Neural progenitor cell (in vitro differentiated cells): ENCODE data around the gene GNAT1.

Experiments used
- CTCF ChIP-seq: fragments of 200-600 bp; sonication (generic); IDR thresholded peaks from 2 replicates; pipeline ENCODE4 v1.5.1; 2017; ENCODE audit warnings: antibody characterized with exemption, mild to moderate bottlenecking
- EZH2 ChIP-seq: fragments of 200-600 bp; sonication (generic); IDR thresholded peaks from 2 replicates; pipeline ENCODE4 v1.6.1; 2017; ENCODE audit warnings: antibody characterized with exemption, mild to moderate bottlenecking, moderate library complexity
- EZH2phosphoT487 ChIP-seq: fragments of 200-600 bp; sonication (generic); IDR thresholded peaks from 2 replicates; pipeline ENCODE4 v1.6.1; 2017; ENCODE audit warnings: antibody characterized with exemption

- TF ChIP-seq CTCF (no peak), EZH2 (no peak), EZH2phosphoT487 (no peak)
Observed at GRCh38 chr3:50193286-50193685, 1.9 kb downstream of the GNAT1 start.
